GM21717 (cell line): ENCODE results near the gene ST6GAL1.
A peak's percentile ranks its signal among the peaks of the same experiment; 100 is the strongest.
"Not testable (repeated sequence)": the region's sequence is repeated elsewhere in the genome, so short reads cannot be mapped to it uniquely, and the experiment has no call there.

Experiments used
- ATAC-seq: cut with Tn5 transposase; IDR thresholded peaks from one replicate; pipeline ENCODE4 v1.9.1; 2021; ENCODE audit warnings: mild to moderate bottlenecking, moderate library complexity; ENCODE audit not compliant: unreplicated experiment

Gene ST6GAL1

DNA sequence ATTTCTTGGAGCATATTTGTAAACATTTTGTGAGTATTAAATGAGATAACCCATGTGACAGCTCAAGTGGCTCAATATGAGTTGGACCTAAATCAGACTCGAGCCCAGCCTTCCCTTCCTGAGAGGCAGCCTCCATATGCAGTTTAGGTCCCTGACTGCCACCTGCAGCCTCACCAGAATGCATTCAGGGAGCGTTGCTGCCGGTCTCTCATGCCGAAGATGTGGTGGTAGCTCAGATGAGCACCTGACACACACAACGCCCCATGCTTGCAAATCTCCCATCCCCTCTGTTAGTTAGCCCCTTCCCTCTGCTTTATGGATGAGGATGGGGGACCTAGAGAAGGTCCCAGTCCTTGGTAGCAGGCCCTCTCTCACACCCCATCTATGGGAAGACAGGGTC is 9.2 kb downstream of the ST6GAL1 start:
- ATAC-seq = no peak

DNA sequence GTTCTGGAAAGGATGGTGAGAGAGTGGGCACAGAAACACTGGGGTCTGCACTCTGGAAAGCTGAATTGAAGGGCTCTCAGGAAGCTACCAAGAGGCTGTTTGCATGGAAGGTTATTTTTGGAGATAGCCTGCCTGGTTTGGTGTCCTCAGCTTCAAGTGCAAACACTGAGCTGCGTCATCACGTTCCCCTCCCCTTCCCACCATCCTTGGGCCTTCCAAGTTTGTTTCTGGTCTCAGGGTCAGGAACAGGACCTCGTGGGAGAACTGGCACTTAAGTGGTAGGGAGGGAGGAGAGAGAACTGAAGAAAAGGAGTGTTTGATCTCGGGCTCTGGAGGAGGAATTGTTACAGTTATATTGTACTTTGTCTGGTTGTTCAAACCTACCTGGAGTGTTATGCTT is 10.6 kb downstream of the ST6GAL1 start:
- no peak for ATAC-seq

DNA sequence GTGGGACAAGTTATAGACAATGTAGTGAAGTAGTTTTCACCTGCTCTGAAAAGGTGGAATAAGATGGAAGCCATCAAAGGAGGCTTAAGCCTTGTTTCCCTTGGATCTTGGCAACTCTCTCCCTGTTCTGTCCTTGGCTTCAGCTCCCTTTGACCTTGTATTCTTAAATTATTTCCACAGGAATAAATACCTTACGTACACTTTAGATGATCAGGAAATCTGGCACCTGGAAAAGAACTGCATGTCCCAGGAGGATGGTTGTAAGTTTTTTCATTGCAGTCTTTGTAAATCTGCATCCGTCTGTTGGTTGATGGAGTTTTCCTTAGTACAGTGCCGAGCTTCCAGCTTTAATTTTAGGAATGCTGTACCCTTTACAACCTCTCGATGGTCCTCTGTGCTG is 11.8 kb downstream of the ST6GAL1 start:
- ATAC-seq = no peak

DNA sequence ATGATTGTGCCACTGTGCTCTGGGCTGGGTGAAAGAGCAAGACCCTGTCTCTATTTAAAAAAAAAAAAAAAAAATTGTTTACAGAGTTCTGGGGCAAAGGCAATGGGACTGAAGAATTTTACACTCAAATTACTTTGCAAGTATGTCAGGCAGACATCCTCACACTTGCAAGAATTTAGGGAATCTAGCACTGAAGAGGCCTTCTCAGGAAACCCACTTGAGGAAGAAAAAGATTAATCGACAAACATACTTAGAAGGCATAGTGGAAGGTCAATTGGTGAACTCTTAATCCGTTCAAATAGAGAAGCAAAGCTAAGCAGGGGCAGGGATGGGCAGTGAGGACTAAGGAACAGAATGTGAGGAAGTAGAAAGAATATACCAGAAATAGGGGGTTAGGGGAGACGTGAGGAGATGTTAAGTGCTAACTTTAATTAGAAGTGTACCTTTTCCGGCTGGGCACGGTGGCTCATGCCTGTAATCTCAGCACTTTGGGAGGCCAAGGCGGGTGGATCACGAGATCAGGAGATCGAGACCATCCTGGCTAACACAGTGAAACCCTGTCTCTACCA is 15.0 kb downstream of the ST6GAL1 start:
- ATAC-seq = no peak

DNA sequence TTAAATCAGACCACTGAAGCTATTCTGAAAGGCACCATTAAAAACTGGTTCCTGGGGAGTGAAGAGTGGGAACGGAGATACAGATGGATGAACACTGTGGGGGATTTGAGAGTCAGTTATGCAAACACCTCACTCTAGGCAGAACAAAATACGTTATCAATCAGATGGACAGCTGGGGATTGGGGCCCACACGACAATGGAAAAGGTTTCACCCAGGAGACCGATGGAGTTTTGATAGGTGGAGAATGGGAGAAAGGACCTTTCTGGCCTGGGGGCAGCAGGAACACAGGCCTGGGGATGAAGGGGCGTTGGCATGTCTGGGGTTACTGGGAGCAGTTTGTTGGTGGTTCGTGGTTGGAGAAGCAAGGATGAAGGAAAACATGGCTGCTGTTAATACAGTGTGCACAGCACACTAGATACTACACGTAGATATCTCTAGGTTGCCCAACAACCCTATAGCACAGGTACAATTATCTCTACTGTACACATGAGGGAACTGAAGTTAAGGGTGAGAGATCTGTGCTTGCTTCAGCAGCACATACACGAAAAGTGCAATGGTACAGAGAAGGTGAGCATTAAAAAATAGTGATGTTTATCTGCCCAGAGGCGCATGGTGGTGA is 16.5 kb downstream of the ST6GAL1 start:
- ATAC-seq = peak; percentile 73

DNA sequence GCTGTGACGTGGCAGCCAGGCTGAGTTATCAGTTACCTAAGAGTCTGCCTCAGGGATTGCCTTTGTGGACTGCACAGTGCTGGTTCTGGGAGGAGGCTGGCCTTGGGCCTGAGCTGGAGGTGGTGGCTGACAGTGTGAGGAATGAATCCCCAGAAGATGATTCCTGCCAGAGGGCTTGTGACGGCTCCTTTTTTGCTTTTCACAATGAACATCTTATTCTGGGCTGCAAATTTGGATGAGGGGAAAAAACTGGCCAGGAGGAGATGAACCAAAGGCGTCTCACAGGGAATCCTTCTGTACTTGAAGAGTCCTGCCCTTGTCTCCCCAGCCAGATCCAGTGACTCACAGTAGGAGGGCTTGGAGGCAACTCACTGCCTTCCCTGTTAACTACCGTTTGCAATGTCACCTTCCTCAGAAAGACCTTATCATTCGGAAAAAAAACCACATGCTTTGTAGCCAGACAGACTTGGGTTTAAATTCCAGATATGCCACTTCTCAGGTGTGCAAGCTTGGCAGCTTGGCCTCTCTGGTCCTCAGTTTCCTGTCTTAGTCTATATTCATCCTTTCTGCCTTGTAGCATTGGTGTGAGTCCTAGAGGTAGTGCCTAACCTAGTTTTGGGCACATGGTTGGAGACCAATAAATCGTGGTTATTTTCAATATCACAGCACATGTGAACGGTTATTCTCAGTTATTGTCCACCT is 19.1 kb downstream of the ST6GAL1 start:
- no peak for ATAC-seq

DNA sequence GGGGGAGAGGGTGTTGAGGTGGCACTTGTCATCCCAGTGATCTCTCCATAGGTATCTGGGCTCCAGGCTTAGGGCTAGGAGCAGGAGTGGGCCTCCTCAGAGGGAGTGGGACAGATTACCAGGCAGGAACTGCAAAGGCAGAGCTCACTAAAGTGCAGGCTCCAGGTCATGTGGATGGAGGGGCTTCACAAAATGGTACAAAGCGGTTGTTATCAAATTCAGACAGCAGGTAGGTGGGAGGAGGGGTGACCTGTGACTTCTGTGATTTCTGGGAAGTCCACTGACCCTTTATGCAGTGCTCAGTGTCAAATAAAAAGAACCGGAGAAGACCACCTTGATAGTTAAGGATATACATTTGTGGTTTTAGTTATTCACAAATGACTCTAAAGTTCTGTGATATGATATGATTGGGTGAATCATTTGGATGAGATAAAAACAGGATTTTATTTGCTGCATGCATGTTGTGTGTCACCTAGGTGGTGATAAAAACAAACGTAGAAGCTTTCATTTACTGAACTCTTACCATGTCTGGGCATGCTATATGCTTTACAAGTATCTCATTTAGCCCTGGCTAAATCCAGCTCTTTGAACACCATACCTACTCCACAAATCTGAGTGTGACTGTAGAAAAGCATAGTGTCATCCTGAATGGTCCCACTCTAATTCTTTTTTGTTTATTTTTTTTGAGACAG is 20.2 kb downstream of the ST6GAL1 start:
- no peak for ATAC-seq

DNA sequence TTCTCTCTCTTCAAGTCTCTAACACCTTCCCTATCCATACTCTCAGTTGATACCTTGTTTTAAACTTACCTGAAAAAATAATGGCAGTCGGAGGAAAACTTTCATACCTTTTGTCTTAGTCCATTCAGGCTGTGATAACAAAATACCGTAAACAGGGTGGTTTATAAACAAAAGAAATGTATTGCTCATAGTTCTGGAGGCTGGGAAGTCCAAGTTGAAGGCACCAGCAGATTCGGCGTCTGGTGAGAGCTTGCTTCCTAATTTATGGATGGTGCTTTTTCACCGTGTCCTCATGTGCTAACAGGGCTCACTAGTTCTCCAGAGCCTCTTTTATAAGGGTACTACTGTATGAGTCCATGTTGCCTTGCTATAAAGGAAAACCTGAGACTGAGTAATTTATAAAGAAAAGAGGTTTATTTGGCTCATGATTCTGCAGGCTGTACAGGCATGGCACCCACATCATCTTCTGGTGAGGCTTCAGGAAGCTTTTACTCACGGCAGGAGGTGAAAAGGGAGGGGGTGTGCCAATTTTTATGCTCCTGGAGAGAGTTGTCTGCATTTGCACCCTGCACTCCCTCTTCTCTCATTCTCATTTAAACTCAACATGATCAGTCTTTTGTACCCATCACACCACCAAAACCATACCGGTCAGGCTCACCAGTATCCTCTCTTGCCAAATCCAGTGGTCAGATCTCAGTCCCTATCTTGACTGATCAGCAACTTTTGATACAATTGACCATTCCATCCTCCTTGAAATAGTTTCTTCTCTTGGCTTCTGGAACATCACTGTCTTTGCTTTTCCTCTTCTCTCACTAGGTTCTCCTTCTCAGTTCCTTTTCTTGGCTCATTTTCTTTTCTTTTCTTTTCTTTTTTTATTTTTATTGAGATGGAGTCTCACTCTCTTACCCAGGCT is 21.6 kb downstream of the ST6GAL1 start:
- ATAC-seq = no peak

DNA sequence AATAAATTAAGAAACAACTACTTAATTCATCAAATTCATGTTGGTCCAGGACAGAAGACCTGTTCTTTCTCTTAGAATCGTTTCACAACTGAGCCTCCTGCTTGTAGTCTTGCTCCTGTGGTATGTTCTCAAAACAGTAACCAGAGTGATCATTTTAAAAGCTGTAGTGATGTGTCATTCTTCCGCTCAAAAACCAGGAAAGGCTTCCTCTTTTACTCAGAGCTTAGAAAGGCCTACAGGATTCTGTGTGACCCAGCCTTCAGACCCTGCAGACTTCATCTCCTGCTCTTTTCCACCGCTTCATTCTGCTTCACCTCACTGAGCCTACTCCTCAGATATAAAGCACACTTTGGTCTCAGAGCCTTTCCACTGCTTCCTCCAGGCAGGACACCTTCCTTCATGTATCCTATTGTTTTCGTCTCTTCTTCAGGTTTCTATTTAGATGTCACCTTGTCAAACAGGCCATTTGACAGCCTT is 22.7 kb downstream of the ST6GAL1 start:
- no peak for ATAC-seq

DNA sequence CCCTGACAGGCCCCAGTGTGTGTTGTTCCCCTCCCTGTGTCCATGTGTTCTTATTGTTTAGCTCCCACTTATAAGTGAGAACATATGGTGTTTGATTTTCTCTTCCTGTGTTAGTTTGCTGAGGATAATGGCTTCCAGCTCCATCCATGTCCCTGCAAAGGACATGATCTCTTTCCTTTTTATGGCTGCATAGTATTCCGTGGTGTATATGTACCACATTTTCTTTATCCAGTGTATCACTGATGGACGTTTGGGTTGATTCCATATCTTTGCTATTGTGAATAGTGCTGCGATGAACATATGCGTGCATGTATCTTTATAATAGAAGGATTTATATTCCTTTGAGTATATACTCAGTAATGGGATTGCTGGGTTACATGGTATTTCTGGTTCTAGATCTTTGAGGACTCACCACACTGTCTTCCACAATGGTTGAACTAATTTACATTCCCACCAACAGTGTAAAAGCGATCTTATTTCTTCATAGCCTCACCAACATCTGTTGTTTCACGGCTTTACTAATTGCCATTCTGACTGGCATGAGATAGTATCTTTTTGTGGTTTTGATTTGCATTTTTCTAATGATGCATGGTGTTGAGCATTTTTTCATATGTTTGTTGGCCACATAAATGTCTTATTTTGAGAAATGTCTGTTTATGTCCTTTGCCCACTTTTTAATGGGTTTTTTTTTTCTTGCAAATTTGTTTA is 23.8 kb downstream of the ST6GAL1 start:
- ATAC-seq = not testable (repeated sequence)

DNA sequence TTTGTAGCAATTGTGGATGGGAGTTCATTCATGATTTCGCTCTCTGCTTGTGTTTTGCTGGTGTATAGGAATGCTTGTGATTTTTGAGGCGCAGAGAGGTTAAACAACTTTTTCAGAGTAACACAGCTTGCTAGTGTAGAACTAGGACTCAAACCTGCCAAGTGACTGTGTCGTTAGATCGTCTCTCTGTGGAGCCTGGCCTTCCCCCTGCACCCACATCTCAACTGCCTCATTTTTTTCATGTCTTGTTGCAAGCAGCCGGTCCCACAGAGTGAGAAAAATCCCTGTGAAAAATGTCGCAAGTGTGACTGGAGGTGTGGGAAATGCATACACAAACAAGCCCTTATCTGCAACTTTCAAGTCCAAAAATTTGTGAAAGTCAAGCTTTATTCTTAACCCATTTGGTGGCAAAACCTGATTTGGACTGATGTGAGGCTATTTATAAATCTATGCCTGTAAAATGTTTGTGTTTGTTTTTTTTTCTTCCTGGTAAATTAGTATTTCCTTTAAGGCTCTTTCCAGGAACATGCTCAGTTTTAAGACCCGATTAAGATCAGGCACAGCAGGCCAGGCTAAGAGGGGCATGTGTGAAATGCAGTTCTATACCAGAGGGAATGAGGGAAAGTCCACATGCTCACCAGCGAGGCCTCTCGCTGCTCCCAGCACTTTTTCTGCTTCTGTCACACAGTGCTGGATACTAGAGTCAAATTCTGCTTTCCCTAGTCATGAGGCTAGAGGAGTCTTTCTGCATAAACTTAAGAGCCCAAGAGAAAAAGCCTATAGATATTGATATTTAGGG is 25.8 kb downstream of the ST6GAL1 start:
- no peak for ATAC-seq

DNA sequence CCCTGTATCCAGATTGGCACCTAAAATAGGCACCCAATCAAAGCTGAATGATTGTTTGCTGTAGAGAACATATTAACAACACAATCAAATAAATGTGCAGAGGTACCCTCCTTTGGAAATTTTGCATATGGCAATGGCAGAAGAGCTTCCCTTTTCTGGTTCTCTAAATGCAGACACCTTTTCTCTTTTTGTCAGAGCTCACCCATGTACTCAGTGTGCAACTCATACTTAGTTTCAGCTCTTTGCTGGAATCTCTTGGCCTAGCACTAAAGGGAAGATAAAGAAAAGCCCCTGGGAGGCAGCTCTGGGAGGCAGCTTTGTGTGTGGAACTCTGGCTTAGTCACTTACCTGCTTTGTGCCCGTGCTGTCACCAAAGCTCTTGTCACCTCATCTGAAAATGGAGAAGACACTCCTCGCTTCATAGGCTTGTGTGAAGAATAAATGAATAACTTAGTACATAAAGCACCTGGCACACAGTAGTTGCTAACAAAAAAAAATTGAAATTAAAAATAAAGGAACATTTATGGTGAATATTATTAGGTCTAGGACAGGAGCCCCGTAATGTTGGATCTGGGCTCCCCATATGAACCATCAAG is 28.8 kb downstream of the ST6GAL1 start:
- peak; percentile 58 for ATAC-seq

DNA sequence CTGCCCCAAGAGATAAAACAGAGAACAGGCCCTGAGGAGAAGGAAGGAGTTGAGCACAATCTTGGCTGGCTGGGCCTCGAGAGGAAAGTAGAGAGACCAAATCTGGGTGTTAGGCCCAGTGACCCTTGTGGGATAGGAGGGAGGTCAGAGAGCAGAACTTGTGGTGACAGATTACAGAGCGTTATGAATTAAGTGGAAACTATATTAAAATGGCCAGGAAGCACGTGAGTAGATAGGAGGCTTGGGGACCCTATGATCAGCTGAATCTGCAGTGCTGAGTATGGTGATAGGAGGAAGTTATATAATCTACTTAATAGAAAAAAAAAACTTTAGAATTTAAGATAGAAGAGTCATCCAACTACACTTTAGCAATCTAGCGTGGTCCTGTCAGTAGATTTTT is 30.0 kb downstream of the ST6GAL1 start:
- ATAC-seq = no peak

DNA sequence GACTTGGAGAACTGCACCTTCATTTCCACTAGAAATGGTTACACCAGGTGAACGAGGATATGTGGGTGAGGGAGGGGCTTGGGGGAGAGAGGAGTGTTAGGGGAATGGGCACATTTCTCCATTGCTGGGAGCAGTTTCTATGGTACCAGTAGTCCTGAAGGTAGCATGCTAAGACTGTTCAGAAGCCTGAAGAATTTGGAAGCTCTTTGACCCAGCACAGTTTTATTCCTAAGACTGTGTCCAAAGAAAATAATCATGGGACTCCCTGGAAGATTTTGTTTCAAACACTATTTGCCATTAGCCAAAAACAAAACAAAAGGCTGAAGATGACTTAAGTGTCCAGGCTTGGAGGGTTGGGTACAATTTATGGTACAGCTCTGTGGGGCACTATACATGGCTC is 32.1 kb downstream of the ST6GAL1 start:
- ATAC-seq = no peak

DNA sequence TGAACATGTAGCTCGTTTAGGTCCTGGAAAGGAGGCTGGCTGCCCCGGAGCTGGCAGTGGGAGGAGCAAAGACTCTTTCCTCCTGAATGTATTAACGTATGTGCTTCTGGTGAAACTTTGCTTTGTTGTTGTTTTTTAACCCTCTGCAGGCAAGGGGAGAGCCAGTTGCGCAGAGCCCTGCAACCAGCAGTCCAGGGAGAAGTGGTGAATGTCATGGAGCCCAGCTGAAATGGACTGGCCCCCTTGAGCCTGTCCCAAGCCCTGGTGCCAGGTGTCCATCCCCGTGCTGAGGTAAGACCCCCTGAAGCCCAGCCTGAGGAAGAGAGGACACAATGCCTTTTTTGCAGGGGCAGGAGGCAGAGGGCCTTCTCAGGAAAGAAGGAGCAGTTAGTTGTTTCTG is 33.3 kb downstream of the ST6GAL1 start:
- no peak for ATAC-seq

DNA sequence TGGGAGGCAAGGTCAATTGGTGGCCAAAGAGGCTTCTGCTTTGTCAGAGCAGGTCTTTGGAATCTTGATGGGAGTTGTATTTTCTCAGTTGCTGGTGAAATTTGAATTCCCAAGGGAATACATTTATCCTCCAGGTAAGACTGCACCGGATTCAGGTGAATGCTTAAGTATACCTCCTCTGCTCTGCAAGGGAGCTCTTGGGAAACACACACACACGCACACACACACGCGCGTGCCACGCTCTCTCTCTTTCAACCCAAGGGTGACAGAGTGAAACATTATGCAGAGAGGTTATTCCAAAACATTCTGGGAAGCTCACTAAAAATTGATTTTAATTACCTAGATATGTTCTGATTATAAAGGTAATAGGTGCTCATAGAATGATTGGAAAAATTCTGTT is 33.7 kb downstream of the ST6GAL1 start:
- no peak for ATAC-seq

DNA sequence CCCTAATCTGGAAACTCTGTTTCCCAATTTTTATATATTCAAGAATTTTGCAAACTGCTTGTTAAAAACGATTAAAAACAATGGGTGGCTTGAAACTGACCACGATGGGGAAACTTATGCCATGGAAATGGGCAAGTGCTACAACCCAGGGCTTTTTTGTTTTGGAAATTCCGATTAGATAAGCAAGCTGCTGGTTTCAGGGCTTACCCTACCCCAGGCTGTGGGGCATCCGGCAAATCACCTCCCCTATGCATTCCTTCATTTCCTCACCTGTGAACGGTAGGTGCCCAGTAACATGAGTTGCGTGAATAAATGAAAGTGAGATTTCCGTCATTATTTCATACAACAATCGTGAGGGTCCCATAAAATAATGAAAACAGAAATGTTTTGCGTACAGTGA is 34.3 kb downstream of the ST6GAL1 start:
- no peak for ATAC-seq

DNA sequence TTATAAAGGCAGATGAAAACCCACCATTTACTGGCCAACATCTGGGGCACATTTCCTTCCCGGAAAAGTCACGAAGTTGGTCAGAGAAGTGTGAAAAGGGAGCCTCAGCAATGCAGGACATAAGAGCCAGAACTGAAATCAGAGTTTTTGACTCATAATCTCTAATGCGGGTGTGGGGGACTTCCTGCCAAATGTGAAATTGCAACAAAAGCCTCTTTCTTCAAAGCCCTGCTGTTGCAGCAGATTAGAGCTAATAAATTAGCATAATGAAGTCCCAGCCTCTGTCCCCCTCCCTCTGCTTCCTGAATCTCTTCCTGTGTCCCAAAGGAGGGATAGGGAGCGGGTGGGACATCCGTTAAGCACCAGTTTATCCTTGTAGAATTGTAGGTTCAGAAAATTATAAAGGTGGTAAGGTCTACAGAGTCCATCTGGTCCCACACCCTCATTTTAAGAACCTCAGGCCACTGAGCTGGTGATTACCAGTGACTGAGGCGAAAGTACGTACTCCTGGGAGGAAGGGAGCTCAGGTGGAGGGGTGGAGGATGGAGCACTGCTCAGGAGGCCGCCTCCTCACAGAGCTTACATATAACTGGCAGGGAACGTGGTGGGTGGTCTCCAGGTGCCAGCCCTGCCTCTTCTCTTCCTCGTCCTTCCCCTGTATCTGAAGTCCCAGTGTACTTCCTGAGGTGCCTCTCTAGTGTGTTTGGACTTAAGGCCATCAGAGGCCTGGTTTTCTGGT is 35.0 kb downstream of the ST6GAL1 start:
- peak; percentile 54 for ATAC-seq
